K562 (cell line): ENCODE results near the gene PDCD1. TPM values are rescaled to one million over a fixed set of nuclear protein-coding genes. Genes with fewer than 3 reads are reported as not detected.

ENCODE experiments used
- ATAC-seq: fragments of 200-7000 bp; cut with Tn5 transposase; 3 replicates; pipeline ENCODE4 v1.9.1; 2020; ENCODE audit warnings: moderate library complexity
- BruUV-seq: library from RNA; stranded (reverse); fragments of 400-500 nt; replicated peaks from 2 replicates; lab custom pipeline; 2021; lab: Mats Ljungman, UMichigan
- CTCF ChIA-PET: fragments of 300-600 bp; formaldehyde crosslinking; extraction: SDS; loops from one replicate; lab custom pipeline; 2021; ENCODE audit warnings: low intra/inter-chr PET ratio; lab: Yijun Ruan, JAX
- POLR2A ChIA-PET: fragments of 300-600, 350-650 bp; sonication (Branson Sonifier 250); formaldehyde crosslinking; extraction: SDS; loops from one replicate; lab custom pipeline; 2021; ENCODE audit warnings: antibody characterized with exemption, inconsistent platforms; lab: Yijun Ruan, JAX
- DNase-seq, 4 experiments: peaks; one replicate each; pipeline versions ENCODE4 v3.0.0 to v3.0.0-alpha.2; 2011 to 2018; ENCODE audit warnings: low spot score in 3 of 4, mixed read lengths in 3 of 4; ENCODE audit errors: extremely low read depth in 1 of 4
- FAIRE-seq: peaks from 2 replicates; lab custom pipeline; 2011; peaks lifted over from hg19 to GRCh38; lab: Jason Lieb, UNC
- H2AFZ ChIP-seq: 2 replicates; pipeline ENCODE4 v1.6.0; 2011; ENCODE audit warnings: low read depth, low read length, control low read depth, inconsistent platforms
- H3K27ac ChIP-seq: fragments of 200-600 bp; 3 replicates; pipeline ENCODE4 v1.8.0; 2011; ENCODE audit warnings: low read depth, mild to moderate bottlenecking, control low read depth, inconsistent platforms, low read length, moderate library complexity, mixed read lengths; ENCODE audit errors: extremely low read depth
- H3K27me3 ChIP-seq, 2 experiments: fragments of 300-600 bp in 1 of 2; 2 replicates in 1 of 2; 3 replicates in 1 of 2; pipeline versions ENCODE4 v1.6.0 to v1.8.0; 2011; ENCODE audit warnings: inconsistent platforms in 2 of 2, low read length in 2 of 2, mild to moderate bottlenecking in 1 of 2, mixed read lengths in 1 of 2, moderate library complexity in 1 of 2; ENCODE audit not compliant: control insufficient read depth in 2 of 2, insufficient read depth in 2 of 2
- H3K36me3 ChIP-seq: fragments of 300-600 bp; 3 replicates; pipeline ENCODE4 v1.8.0; 2011; ENCODE audit warnings: mild to moderate bottlenecking, low read length, inconsistent platforms; ENCODE audit not compliant: control insufficient read depth, insufficient read depth
- H3K4me1 ChIP-seq, 2 experiments: fragments of 200-600 bp in 1 of 2; replicated peaks in 1 of 2; 2 replicates in 1 of 2; 3 replicates in 1 of 2; pipeline versions ENCODE4 v1.5.1 to v1.8.0; 2011; ENCODE audit warnings: inconsistent platforms in 2 of 2, low read length in 2 of 2, mild to moderate bottlenecking in 1 of 2, mixed read lengths in 1 of 2, moderate library complexity in 1 of 2; ENCODE audit not compliant: control insufficient read depth in 2 of 2, insufficient read depth in 2 of 2
- H3K4me2 ChIP-seq: 2 replicates; pipeline ENCODE4 v1.6.1; 2011; ENCODE audit warnings: low read length, control low read depth, inconsistent platforms, mixed read lengths; ENCODE audit not compliant: insufficient read depth
- H3K4me3 ChIP-seq: fragments of 200-600 bp; sonication (generic), shearing (Covaris generic); 2 replicates; pipeline ENCODE4 v1.5.1; 2016; ENCODE audit warnings: control low read depth, inconsistent platforms
- H3K79me2 ChIP-seq: fragments of 200-600 bp; 3 replicates; pipeline ENCODE4 v1.8.0; 2011; ENCODE audit warnings: low read length, inconsistent platforms; ENCODE audit not compliant: control insufficient read depth, insufficient read depth
- H3K9ac ChIP-seq, 2 experiments: 2 replicates each; pipeline versions ENCODE4 v1.6.0 to v1.6.1; 2011; ENCODE audit warnings: low read depth in 2 of 2, low read length in 2 of 2, control low read depth in 1 of 2, inconsistent platforms in 1 of 2, mild to moderate bottlenecking in 1 of 2, mixed read lengths in 1 of 2; ENCODE audit not compliant: insufficient read depth in 1 of 2
- H3K9me1 ChIP-seq: one replicate; pipeline ENCODE4 v1.6.0; 2011; ENCODE audit warnings: inconsistent platforms, mild to moderate bottlenecking, low read length, moderate library complexity; ENCODE audit not compliant: control insufficient read depth, insufficient read depth
- H3K9me3 ChIP-seq: replicated peaks from 2 replicates; pipeline ENCODE4 v1.5.1; 2011; ENCODE audit warnings: low read depth, low read length, inconsistent platforms; ENCODE audit not compliant: control insufficient read depth, insufficient read depth
- H4K20me1 ChIP-seq: replicated peaks from 2 replicates; pipeline ENCODE4 v1.6.1; 2011; ENCODE audit warnings: low read length, inconsistent platforms, mixed read lengths; ENCODE audit not compliant: control insufficient read depth, insufficient read depth
- EGR1 ChIP-seq: fragments of 450-650 bp; conservative IDR thresholded peaks from 2 replicates; pipeline ENCODE4 v1.6.1; 2017; ENCODE audit warnings: mild to moderate bottlenecking
- SPI1 ChIP-seq: IDR thresholded peaks from 2 replicates; pipeline ENCODE4 v1.6.1; 2011; ENCODE audit warnings: low read depth, low read length, control low read depth, borderline replicate concordance
- ZNF830 ChIP-seq: fragments of 250-450 bp; sonication (Bioruptor Pico); IDR thresholded peaks from 2 replicates; pipeline ENCODE4 v1.5.0; 2021; ENCODE audit warnings: mild to moderate bottlenecking
- WGBS: fragments of 100-300 bp; shearing (Covaris generic); methylation state at CpG from one replicate; pipeline ENCODE4 v1.1.6; 2016; ENCODE audit warnings: low coverage, mixed read lengths; ENCODE audit not compliant: insufficient coverage; ENCODE audit errors: missing lambda C conversion rate; 5-methylcytosine and 5-hydroxymethylcytosine counted together
- in situ Hi-C: fragments of 300-500 bp; cut with MboI; formaldehyde crosslinking; loops from 4 replicates; pipeline ENCODE4 v1.15.0; 2018; ENCODE audit warnings: inconsistent platforms, mixed read lengths
- intact Hi-C: fragments of 100-400 bp; cut with micrococcal nuclease; formaldehyde crosslinking; loops from 2 replicates; pipeline ENCODE4 v1.14.2; 2022
- polyA plus RNA-seq, 8 experiments: library from polyadenylated mRNA; depleted of rRNA in 4 of 8; stranded (reverse) in 5 of 8; unstranded in 3 of 8; fragments of >200 nt; fragmentation: Nextera tagmentation in 2 of 8; fragmentation: Illumina TruSeq in 1 of 8; extraction: Ambion mirVana in 2 of 8; extraction: Trizol in 1 of 8; gene quantifications; 2 replicates each; pipeline versions ENCODE4 v1.2.1 to v1.2.3, GENCODE V29; 2011 to 2014; ENCODE audit warnings: inconsistent platforms in 1 of 8, missing spikeins in 1 of 8
- total RNA-seq, 7 experiments: library from RNA; depleted of rRNA in 6 of 7; stranded (reverse); fragments of >200 nt in 6 of 7; fragmentation: Illumina TruSeq in 2 of 7; extraction: Trizol in 2 of 7; gene quantifications; 2 replicates each; pipeline versions ENCODE4 v1.2.1 to v1.2.3, GENCODE V29; 2011 to 2021; ENCODE audit warnings: low replicate concordance in 1 of 7

PDCD1 gene
- total and polyA plus RNA-seq, 9 of the 15 experiments (the other 6 are each of a cell fraction or from before 2014, with no cell fraction given), result 0.15 to 2.5 (median 1.0) TPM; not detected in 2

DNA sequence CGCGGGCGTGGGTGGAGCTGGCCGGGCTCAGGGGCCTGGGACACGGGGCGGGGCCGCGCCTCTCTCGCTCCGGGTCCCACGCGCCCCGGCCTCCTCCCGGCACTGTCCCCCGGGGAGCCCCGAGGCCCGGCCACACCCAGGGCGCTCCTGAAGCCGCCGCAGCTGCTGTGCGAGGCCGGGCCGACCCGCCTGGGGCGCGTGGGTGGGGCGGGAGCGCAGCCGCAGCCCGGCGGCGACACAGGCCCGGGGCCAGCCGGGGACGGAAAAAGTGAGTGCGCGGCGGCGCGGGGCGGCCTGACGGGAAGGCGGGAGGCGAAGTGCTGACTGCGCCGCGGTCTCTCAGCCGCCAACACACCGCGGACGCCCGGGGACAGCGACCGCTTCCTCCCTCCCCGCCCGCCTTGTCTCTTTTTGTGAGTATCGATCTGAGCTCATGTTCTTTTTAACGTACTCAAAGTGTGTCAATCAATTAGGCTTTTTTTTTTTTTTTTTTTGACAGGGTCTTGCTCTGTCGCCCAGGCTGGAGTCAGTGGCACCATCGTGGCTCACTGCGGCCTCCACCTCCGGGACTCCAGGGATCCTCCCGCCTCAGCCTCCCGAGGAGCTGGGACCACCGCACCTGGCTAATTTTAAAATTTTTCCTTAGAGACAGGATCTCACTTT, 14.5 kb downstream of the PDCD1 start (continued):
- TF ChIP-seq SPI1, result no peak

DNA sequence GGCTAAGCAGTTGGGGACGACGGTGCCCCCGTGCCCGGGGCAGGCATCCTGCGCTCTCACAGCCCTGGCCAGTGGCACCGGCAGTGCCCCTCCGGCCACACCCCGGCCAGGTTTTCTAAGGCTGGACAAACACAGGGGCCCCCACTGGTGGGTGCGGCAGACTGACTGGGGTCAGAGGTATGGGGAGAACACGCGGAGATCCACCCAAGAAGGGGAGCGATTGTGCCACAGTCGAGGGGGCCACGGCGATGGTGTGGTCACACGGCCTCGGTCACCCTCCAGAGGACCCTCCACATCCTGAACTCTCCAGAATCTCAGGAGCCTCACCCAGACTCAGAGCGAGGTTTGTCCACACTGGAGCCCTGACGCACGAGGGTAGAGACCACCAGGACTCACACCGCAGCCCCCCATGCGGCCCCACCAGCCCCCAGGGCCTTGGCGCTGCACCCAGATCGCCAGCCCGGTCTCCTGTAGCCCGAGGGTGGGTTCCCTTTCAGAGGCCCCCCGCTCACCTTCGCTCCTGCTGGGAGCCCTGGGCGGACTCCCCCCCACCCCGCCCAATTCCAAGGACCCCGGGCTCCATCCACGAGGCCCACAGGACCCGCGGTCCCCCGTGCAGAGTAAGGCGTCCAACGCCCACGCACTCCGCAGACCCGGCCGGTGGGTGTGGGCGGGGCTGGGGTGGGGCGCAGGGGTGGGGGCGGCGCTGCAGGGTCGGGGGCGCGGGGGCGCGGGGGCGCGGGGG, 15.2 kb downstream of the PDCD1 start:
- Histone ChIP-seq H3K36me3 (no peaks in the 10 kb centered on the region), H4K20me1 (no peaks in the 10 kb centered on the region), H3K9me3 (no peaks in the 10 kb centered on the region), H3K9ac (peak overlapping the region in 1 of 2 experiments; percentile 68; a peak in 2 of 4 replicates), H3K27me3 (no peaks in the 10 kb centered on the region), H3K4me2 (no peak overlapping the region), H3K27ac (no peak overlapping the region; the same call in 2 of the 3 replicates), H3K79me2 (peaks cover 15% of the 10 kb centered on the region; the same call in 2 of the 3 replicates), H3K4me1 (peaks cover 8 to 39% of the 10 kb centered on the region in 2 experiments), H2AFZ (no peak overlapping the region), H3K9me1 (no peaks in the 10 kb centered on the region), H3K4me3 (no peak overlapping the region)
- ChIA-PET POLR2A (no interaction called here), CTCF (no interaction called here)
- FAIRE-seq, result no peak
- BruUV-seq, result no TSS peak
- DNase-seq, result peak in 1 of 4 experiments; percentile 44
- in situ Hi-C loops (no loop called here), intact Hi-C loops (no loop called here)
- peak; percentile 54; the same call in 2 of the 3 replicates for ATAC-seq
- 57% methylated on average over 25 of the region's 52 CpGs for WGBS
- TF ChIP-seq EGR1 (peak; percentile 61; the same call in 1 of the 2 replicates), ZNF830 (CRISPR knock-in tag) (no peak)
